Measurements from ENCODE around the gene G0S2.

The G0S2 gene

GRCh38 chr1:209648346-209648745 is 26.9 kb upstream of the G0S2 start:
- H3K4me3 ChIP-seq (ENCODE audit: low read length), result peak overlapping the region; percentile 88
- DNase-seq (ENCODE audit: low read depth), result no peak
- TF ChIP-seq CTCF (IDR thresholded peaks at IDR 0.05; ENCODE audit: insufficient read depth, low read depth, low read length, missing control alignments), result no peak

GRCh38 chr1:209648931-209649776 is 26.1 kb upstream of the G0S2 start:
- H3K4me3 ChIP-seq (ENCODE audit: low read length), result peak overlapping the region; percentile 88
- peak; percentile 83 for DNase-seq (ENCODE audit: low read depth)
- TF ChIP-seq CTCF (IDR thresholded peaks at IDR 0.05; ENCODE audit: insufficient read depth, low read depth, low read length, missing control alignments), result no peak

- no peak for DNase-seq (ENCODE audit: low read depth)
- H3K4me3 ChIP-seq (ENCODE audit: low read length), result peak overlapping the region; percentile 88
- TF ChIP-seq CTCF (IDR thresholded peaks at IDR 0.05; ENCODE audit: insufficient read depth, low read depth, low read length, missing control alignments), result no peak
Measured at GRCh38 chr1:209650454-209650853, 24.8 kb upstream of the G0S2 start.

- DNase-seq (ENCODE audit: low read depth), result peak; percentile 86
- peak overlapping the region; percentile 88 for H3K4me3 ChIP-seq (ENCODE audit: low read length)
- TF ChIP-seq CTCF (IDR thresholded peaks at IDR 0.05; ENCODE audit: insufficient read depth, low read depth, low read length, missing control alignments), result no peak
Measured at GRCh38 chr1:209651138-209651587, 24.0 kb upstream of the G0S2 start.

GRCh38 chr1:209652121-209652735 is 23.0 kb upstream of the G0S2 start, which contains the start of gene LAMB3:
TSS of gene LAMB3 (minus strand) at chr1:209652425. CDS start at chr1:209650944, 1,481 bp downstream.
- TF ChIP-seq CTCF (IDR thresholded peaks at IDR 0.05; ENCODE audit: insufficient read depth, low read depth, low read length, missing control alignments), result no peak
- peak within 1 kb of the TSS; percentile 88 for H3K4me3 ChIP-seq (ENCODE audit: low read length)

GRCh38 chr1:209652873-209653401 is 22.3 kb upstream of the G0S2 start:
- no peak for TF ChIP-seq CTCF (IDR thresholded peaks at IDR 0.05; ENCODE audit: insufficient read depth, low read depth, low read length, missing control alignments)
- H3K4me3 ChIP-seq (ENCODE audit: low read length), result peak overlapping the region; percentile 88
- peak; percentile 100 for DNase-seq (ENCODE audit: low read depth)

More at GRCh38 chr1:209652121-209652735, 23.0 kb upstream of the G0S2 start, which contains the start of gene LAMB3:
- peak; percentile 94 for DNase-seq (ENCODE audit: low read depth)
